Breast epithelium (tissue), 4 donors: ENCODE measurements around the gene INHBE. TPM values are rescaled to one million over a fixed set of nuclear protein-coding genes. Genes with fewer than 3 reads are reported as not detected.

Experiments
- DNase-seq, 2 donors: peaks; one replicate each; pipeline ENCODE4 v3.0.0-alpha.2; 2019; ENCODE audit warnings: low spot score in 2 of 2
- H3K27ac ChIP-seq, 2 donors: fragments of 200-600 bp; sonication (generic) in 1 of 2; one replicate each; pipeline ENCODE4 v1.5.1; 2016 to 2019; ENCODE audit warnings: mild to moderate bottlenecking in 1 of 2
- H3K27me3 ChIP-seq, 2 donors: fragments of 200-600 bp; sonication (generic) in 1 of 2; one replicate each; pipeline versions ENCODE4 v1.5.1 to v1.6.0; 2017 to 2019; ENCODE audit warnings: control low read depth in 1 of 2, mild to moderate bottlenecking in 1 of 2
- H3K36me3 ChIP-seq: fragments of 200-600 bp; one replicate; pipeline ENCODE4 v1.5.1; 2019
- H3K4me1 ChIP-seq, 2 donors: fragments of 200-600 bp; sonication (generic); one replicate each; pipeline ENCODE4 v1.5.1; 2016 to 2019; ENCODE audit warnings: control low read depth in 1 of 2
- H3K4me3 ChIP-seq, 3 donors: fragments of 200-600 bp; sonication (generic); 1 replicate in 2 of 3; 2 replicates in 1 of 3; pipeline ENCODE4 v1.5.1; 2016 to 2019; ENCODE audit warnings: mild to moderate bottlenecking in 3 of 3, moderate library complexity in 2 of 3
- H3K9me3 ChIP-seq, 2 donors: fragments of 200-600 bp; sonication (generic) in 1 of 2; one replicate each; pipeline ENCODE4 v1.5.1; 2016 to 2019; ENCODE audit warnings: control low read depth in 1 of 2
- POLR2A ChIP-seq: fragments of 450-650 bp; IDR thresholded peaks from one replicate; pipeline ENCODE4 v1.6.1; 2016; ENCODE audit warnings: antibody characterized with exemption, mild to moderate bottlenecking, moderate library complexity
- POLR2AphosphoS5 ChIP-seq, 3 donors: sonication (generic); formaldehyde crosslinking; IDR thresholded peaks; one replicate each; pipeline ENCODE4 v1.6.1; 2017; ENCODE audit warnings: antibody characterized with exemption in 3 of 3
- intact Hi-C: fragments of 100-400 bp; cut with DNase I; formaldehyde crosslinking; loops from one replicate; pipeline ENCODE4 v1.15.1; 2023; ENCODE audit warnings: low total_unique reads
- total RNA-seq, 3 donors: library from RNA; depleted of rRNA; stranded (reverse); fragments of >200 nt; gene quantifications; one replicate each; pipeline ENCODE4 v1.1.0, GENCODE V29; 2016
- TF ChIP-seq, protein P1 (sequence below), 3 donors: fragments of 450-650 bp; IDR thresholded peaks; one replicate each; pipeline ENCODE4 v1.5.1; 2016 to 2017; ENCODE audit warnings: antibody characterized with exemption in 3 of 3, mild to moderate bottlenecking in 3 of 3, moderate library complexity in 3 of 3

The INHBE gene
- total RNA-seq, 3 donors from 2014 or later = not detected

DNA sequence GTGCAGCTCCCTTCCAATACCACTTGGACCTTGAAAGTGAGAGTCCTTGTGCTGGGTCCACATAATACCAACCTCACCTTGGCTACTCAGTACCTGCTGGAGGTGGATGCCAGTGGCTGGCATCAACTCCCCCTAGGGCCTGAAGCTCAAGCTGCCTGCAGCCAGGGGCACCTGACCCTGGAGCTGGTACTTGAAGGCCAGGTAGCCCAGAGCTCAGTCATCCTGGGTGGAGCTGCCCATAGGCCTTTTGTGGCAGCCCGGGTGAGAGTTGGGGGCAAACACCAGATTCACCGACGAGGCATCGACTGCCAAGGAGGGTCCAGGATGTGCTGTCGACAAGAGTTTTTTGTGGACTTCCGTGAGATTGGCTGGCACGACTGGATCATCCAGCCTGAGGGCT lies 5.7 kb upstream of the INHBE start:
- no peaks in the 10 kb centered on the region for H3K9me3 ChIP-seq
- no peak for DNase-seq
- no peaks in the 10 kb centered on the region for H3K4me1 ChIP-seq
- no peak overlapping the region for H3K4me3 ChIP-seq
- H3K27ac ChIP-seq = no peak overlapping the region
- no peaks in the 10 kb centered on the region for H3K27me3 ChIP-seq
- no peaks in the 10 kb centered on the region for H3K36me3 ChIP-seq
- intact Hi-C loops = no loop called here
- TF ChIP-seq, protein P1, sequence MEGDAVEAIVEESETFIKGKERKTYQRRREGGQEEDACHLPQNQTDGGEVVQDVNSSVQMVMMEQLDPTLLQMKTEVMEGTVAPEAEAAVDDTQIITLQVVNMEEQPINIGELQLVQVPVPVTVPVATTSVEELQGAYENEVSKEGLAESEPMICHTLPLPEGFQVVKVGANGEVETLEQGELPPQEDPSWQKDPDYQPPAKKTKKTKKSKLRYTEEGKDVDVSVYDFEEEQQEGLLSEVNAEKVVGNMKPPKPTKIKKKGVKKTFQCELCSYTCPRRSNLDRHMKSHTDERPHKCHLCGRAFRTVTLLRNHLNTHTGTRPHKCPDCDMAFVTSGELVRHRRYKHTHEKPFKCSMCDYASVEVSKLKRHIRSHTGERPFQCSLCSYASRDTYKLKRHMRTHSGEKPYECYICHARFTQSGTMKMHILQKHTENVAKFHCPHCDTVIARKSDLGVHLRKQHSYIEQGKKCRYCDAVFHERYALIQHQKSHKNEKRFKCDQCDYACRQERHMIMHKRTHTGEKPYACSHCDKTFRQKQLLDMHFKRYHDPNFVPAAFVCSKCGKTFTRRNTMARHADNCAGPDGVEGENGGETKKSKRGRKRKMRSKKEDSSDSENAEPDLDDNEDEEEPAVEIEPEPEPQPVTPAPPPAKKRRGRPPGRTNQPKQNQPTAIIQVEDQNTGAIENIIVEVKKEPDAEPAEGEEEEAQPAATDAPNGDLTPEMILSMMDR (IDR thresholded peaks at IDR 0.05) = no peak

DNA sequence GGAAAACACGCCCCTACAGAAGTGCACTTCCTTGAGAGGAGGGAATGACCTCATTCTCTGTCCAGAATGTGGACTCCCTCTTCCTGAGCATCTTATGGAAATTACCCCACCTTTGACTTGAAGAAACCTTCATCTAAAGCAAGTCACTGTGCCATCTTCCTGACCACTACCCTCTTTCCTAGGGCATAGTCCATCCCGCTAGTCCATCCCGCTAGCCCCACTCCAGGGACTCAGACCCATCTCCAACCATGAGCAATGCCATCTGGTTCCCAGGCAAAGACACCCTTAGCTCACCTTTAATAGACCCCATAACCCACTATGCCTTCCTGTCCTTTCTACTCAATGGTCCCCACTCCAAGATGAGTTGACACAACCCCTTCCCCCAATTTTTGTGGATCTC lies 5.0 kb upstream of the INHBE start:
- Histone ChIP-seq H3K27me3 (no peaks in the 10 kb centered on the region), H3K36me3 (no peaks in the 10 kb centered on the region), H3K4me1 (no peaks in the 10 kb centered on the region), H3K9me3 (no peaks in the 10 kb centered on the region), H3K4me3 (no peak overlapping the region), H3K27ac (no peak overlapping the region)
- TF ChIP-seq POLR2A (no peak), POLR2AphosphoS5 (IDR thresholded peaks at IDR 0.05) (no peak)
- TF ChIP-seq, protein P1 (IDR thresholded peaks at IDR 0.05) = no peak
- intact Hi-C loops = no loop called here
- no peak for DNase-seq

DNA sequence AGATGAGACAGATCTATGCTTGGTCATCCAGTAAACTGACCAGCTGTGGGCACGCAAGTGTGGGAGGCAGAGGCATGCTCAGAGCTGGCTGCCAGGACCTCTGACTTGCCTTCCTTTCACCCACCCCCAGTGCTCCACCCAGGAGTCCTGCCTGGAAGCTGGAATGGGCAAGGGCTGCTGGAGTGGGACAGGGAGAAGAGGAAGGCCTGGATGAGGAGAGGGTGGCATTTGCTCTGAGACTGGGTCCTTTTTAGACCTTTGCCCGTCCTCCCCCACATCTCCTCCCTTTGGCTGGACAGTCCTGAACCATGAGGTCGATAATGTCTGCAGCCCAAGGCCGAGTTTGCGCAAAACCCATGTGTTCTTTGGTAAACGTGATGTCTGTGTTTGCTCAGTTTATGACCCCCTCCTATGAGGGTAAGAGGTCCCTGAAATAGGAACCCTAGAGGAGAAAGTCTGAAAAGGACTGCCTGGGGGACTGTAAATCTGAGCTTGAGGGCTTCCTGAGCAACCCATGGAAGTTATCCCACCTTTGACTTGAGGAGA lies 3.8 kb upstream of the INHBE start:
- TF ChIP-seq POLR2A (no peak), POLR2AphosphoS5 (IDR thresholded peaks at IDR 0.05) (no peak)
- TF ChIP-seq, protein P1 (IDR thresholded peaks at IDR 0.05) = no peak
- Histone ChIP-seq H3K27ac (no peak overlapping the region), H3K36me3 (no peaks in the 10 kb centered on the region), H3K4me1 (no peaks in the 10 kb centered on the region), H3K4me3 (no peak overlapping the region), H3K9me3 (no peaks in the 10 kb centered on the region), H3K27me3 (no peaks in the 10 kb centered on the region)
- intact Hi-C loops = no loop called here
- DNase-seq = no peak

DNA sequence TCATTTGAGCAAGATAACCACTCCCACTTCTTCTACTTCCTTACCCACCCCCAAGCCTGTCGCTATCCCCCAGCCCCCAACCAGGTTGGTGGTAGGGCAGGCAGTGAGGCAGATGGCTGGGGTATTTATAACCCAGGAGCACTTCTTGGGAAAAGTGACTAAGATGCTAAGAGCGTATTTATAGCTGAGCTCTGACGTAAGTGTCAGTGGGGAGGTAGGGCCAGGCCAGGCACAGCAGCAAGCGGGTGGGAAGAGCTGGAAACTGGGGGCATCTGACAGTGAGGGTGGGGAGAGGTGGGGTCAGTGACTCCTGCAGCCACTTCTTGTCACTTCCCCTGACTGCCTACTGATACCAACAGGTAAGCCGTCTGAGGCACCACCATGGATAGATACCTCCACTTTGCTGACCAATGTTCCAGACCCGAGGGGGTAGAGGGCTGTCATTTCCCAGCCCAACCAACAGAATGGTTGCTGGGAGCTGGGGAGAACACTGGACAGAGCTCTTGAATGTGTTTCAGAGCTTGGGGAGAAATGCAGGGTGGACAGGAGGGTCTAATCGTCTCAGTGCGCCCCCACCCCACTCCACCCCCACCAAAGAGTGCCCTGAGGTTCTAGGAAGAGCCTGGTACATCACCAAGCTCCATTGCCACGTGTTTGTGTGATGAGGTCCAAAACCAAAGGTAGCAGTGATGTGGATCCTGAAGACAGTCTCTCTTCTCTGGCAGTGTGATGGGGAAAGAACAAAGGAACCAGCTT lies 2.7 kb upstream of the INHBE start:
- no peak for DNase-seq
- H3K4me3 ChIP-seq = no peak overlapping the region
- no peaks in the 10 kb centered on the region for H3K4me1 ChIP-seq
- H3K36me3 ChIP-seq = no peaks in the 10 kb centered on the region
- peak overlapping the region in 1 of 2 donors; percentile 28 for H3K27ac ChIP-seq
- no peak for TF ChIP-seq POLR2A
- TF ChIP-seq, protein P1 (IDR thresholded peaks at IDR 0.05) = no peak
- TF ChIP-seq POLR2AphosphoS5 (IDR thresholded peaks at IDR 0.05) = no peak
- H3K27me3 ChIP-seq = no peaks in the 10 kb centered on the region
- intact Hi-C loops = no loop called here
- H3K9me3 ChIP-seq = no peaks in the 10 kb centered on the region

DNA sequence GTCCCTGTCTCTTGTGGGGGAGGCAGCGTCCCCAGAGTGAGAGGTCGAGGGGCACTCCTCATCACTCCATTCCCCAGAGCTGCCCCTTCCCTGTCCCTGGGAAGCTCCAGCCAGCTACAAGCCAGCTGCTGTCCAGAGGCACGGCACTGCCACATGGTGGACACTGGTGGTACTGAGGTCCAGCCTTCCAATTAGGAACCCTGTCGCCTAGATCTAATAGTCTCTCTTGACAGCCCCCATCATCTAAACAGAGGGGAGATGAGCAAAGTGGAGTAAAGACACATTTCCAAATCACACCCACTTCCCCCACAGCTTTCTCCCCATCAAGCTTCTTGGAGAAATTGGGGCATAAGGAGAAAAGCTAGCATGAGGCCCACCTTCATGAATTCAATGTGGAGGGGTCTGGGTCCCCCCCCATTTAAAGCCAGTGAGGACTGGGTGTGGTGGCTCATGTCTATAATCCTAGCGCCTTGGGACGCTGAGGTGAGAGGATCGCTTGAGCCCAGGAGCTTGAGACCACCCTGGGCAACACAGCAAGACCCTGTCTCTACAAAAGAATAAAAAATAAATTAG lies 2.1 kb upstream of the INHBE start:
- Histone ChIP-seq H3K36me3 (no peaks in the 10 kb centered on the region), H3K27me3 (no peaks in the 10 kb centered on the region), H3K9me3 (no peaks in the 10 kb centered on the region), H3K27ac (no peak overlapping the region), H3K4me3 (no peak overlapping the region), H3K4me1 (no peaks in the 10 kb centered on the region)
- TF ChIP-seq, protein P1 (IDR thresholded peaks at IDR 0.05) = peak; percentile 51 to 90 (median 74)
- TF ChIP-seq POLR2A = no peak
- peak; percentile 45 to 75 for DNase-seq
- intact Hi-C loops = no loop called here
